GM23248 (cell line): ENCODE data around the gene CRYBG1.

ENCODE experiments used
- EZH2 ChIP-seq: fragments of 200-600 bp; sonication (generic); IDR thresholded peaks from 2 replicates; pipeline ENCODE4 v1.6.1; 2018; ENCODE audit warnings: antibody characterized with exemption, mild to moderate bottlenecking; ENCODE audit not compliant: insufficient read depth, poor library complexity, severe bottlenecking
- EZH2phosphoT487 ChIP-seq: fragments of 200-600 bp; sonication (generic); IDR thresholded peaks from 2 replicates; pipeline ENCODE4 v1.6.1; 2018; ENCODE audit warnings: antibody characterized with exemption, moderate library complexity, mild to moderate bottlenecking, low read depth; ENCODE audit not compliant: insufficient read depth

DNA sequence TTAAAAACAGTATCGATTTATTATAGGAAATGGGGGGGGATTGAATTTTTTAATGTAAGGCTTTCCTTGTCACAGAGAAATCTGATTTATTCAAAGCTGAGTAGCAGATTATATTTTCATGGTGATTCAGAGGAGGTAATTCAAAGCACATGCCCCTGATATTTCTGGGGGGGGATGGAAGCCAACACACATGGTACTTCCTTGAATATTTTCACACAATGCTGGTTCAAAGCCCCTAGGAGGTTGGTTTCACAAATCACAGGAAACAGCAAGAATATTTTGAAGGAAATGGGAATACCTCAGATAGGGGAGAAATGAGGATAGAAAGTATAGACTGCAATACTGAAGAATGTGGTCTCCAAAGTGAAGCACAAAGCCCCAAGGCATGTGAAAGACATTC is 170.0 kb downstream of the CRYBG1 start:
- TF ChIP-seq EZH2 (no peak), EZH2phosphoT487 (no peak)
